AG20443 (cell line): ENCODE results near the gene CTIF.

Experiments used
- DNase-seq: peaks from one replicate; pipeline ENCODE4 v3.0.0; 2012; ENCODE audit warnings: low spot score, mixed read lengths

The CTIF gene

DNA sequence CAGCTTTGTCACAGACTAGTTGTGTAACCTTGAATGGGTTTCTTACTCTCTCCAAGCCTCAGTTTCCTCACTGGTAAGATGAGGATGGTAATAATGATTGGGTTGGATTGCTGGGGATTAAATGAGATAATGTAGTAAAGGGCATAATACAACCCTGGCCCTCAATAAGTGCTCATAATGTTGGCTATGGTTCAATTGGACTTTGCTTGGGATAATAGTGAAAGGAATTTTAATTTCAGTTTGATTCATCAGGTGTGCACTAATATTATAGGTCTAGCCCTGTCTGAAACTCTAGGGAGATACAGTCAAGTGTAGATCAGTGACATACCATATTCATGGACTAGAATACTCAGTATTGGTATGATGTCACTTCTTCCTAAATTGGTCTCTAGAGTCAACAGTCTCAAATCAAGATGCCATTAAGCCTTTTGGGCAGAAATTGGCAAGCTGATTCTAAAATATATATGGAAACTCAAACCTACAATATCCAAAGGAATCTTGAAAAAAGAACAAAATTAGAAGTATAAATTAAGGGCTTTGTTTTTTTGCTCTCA is 250.5 kb downstream of the CTIF start:
- no peak for DNase-seq

DNA sequence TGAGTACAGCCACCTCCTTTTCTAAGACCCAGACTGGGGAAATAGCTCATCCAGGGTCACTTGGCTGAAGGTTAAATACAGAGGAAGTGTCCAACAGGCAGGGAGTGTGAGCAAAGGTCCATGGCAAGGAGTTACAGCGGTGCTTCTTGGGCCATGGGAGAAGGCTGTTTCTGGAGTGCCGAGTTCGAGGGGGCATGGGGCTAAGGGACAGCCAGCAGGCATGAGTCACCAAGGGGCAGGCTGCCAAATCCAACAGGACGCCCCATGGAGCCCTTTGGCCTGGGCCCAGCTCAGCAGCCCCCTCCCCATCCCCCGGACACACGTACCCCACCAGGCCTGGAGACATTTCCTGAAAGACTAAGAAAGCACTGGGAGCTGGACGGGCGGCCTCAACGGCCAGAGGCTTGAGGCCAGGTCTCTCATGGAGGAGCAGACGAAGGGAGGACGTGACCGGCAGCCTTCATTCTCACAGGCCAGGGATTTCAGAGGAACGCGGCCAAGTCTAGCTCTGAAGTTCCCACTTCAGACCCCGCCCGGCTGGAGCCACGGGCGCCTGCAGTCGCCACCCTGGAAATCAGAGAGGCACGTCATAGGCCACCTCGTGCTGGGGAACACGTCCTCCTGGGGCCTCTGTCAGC is 251.5 kb downstream of the CTIF start:
- no peak for DNase-seq

DNA sequence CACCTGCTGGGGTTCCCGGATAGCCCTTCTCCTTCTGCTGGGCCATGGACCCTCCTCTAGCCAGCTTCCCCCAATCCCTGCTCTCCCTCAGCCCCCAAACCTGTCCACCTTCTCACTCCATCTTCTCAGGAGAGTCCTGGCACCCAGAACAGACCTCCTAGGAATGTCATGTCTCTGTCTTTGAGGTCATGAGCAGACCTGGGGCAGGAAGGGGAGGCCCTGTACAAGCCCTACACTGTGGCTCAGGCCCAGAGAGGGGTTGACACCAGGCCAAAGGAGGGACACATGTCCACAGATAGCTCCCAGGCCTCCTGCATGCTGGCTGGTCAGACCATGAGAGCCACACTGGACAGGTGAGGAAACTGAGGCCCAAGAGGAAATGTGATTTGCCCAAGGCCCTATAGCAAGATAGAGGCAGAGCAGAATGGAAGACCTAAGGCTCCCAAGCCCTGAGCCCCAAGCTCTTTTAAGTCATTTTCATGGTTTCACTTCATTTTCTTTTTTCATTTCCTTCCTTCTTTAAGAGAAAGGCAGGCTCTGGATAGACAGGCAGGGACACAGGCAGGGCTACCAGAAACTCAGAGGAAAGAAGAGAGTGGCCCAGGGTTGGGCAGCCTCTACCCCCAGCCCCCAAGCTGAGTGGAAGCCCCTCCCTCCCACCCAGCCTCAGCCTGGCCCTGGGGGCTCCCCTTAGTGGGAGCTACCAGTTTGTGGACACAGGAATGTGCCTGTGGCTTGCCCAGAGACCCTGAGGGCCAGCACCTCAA is 252.2 kb downstream of the CTIF start:
- no peak for DNase-seq

GRCh38 chr18:48791636-48792105 is 252.8 kb downstream of the CTIF start:
- no peak for DNase-seq

DNA sequence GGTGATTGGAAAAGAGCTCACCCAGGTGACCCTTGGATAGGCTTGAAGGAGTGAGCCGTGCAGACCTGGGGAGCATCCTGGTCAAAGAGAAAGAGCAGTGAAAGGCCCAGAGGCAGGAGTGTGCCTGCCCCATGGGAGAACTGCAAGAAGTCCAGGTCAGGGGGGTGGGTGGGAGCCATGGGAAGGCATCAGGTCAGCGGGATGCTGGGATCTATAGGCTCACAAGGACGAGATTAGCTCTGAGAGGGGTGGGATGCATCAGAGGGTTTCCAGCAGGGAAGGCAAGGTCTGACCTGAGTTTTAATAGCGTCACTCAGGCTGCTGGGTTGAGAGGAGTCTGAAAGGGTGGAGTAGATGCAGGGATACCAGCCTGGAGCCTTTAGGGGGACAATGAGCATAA is 253.3 kb downstream of the CTIF start:
- no peak for DNase-seq

GRCh38 chr18:48792611-48793380 is 254.0 kb downstream of the CTIF start:
- DNase-seq: no peak

DNA sequence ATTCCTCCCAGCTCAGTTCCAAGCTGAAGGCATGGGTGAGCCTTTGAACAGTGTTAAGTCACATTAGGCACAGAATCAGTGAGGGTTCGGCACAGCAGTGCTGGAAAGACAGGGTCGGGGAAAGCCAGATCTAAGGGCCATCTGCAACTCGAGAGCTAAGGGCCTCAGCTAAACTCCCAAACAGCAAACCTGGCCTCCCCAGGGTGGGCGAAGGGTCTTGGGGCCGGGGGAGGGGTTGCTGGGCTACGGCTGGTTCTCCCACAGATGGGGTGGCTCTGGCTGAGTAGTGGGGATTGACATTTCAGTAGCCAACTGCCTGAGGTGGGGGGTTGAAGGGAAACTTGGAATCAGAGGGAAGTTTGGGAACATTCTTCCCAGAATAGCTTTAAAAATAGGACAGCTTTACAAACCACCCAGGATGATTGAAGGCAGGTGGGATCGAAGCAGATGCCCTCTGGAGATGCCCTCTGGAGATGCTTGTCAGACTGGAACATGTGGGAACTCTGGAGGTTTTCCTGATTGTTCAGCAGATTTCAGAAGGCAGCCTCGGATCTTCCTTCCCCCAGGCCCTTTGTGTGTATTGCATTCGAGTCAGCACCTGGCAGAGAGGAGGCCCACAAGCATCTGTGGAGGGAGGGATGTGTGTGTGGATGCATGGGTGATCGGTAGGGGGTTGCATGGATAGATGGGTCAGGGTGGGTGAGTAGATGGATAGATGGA is 255.6 kb downstream of the CTIF start:
- no peak for DNase-seq

DNA sequence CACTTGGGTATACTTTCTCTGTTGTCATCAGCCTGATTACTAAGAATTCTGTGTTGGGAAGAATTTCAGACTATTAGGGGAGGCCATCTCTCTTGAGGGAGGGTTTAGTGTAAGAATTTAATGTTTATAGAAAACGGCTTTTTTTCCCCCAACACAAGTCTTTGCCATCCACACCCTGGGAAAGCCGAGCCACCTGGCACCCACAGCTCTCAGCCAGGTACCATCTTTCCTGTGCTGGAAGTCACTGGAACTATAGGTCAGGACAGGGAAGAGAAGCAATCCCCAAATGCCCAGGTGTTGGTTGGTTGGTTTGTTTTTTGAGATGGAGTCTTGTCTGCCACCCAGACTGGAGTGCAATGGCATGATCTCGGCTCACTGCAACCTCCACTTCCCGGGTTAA is 256.9 kb downstream of the CTIF start:
- DNase-seq: no peak

GRCh38 chr18:48796491-48797205 is 257.8 kb downstream of the CTIF start:
- no peak for DNase-seq

GRCh38 chr18:48797841-48798255 is 259.0 kb downstream of the CTIF start:
- no peak for DNase-seq

DNA sequence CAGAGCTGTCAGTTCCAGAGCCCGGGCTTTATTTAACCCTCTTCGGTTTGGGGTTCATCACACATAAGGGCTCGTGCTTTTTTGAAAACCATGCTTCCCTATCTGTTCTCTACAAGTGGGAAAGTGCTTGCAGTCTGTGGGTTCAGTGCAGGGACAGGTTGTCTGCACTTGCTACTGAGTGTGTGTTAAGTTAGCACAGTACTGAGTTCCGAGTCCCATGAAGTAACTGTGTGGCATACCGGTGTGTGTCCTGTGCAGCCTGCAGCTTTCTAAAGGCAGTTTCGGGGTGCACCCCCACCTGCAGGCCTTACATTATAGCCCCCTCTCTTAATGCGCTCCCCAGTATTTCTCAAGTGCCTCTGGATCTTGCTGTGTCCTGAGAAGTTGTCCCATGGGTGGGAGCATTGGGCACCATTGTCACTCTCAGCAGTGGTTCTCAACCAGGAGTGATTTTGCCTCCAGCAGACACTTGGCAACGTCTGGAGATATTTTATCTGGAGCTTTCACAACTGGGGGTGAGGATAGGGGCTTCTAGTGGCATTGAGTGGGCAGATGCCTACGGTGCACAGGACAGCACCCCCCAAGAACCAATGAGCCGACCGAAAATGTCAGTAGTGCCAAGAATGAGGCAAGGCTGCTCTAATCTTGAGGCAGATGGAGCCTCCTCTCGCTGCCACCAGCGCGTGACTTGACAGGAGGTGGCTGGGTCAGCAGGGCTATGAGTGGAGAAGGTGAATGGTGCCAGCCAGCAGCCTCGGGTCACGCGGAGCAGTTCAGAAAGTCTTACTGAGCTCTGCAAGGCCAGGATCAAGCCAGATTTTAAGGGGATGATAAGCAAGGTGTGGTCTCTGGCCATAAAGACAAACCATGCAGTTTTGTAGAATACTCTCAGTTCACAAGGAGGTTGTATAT is 259.8 kb downstream of the CTIF start:
- DNase-seq: no peak

- DNase-seq: no peak
These were observed 261.0 kb downstream of the CTIF start for GRCh38 chr18:48799724-48800315.

GRCh38 chr18:48800466-48800865 is 261.6 kb downstream of the CTIF start:
- no peak for DNase-seq

DNA sequence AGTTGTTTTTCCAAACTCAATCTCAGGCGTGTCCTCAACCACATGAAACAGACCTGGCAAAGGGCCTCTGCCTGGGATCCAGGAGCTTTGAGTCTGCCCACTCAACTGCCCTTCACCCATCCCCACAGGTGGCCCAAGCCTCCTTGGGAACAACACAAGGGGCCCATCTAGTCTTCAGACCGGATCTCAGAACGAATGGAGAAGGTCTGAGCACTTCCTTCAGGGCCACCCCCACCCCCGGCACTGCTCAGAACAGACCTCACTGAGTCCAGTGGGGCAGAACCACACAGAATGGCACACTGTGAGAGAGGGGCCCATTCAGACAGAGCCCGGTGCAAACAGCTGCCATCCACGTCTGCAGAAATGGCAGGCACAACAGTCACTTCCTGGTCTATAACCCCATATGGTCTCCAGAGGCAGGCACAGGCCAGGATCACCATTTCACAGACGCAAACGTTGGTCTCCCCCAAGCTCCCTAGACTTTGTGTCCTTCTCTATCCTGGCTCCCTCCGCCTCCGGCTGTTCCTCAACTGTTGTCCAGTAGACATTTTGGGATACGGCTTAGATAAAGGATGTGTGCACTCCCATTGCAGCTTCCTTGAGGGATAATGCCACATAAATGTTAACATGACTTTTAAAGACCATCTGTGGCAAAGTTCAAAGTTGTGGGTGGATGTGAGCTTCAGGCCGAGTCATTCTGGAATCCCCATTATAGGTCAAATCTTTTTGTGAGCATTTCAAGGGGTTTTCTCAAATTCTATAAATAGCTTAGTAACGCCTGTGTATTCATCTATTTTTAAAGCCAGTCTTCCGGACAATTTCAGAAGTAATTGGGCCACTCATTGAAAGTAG is 262.3 kb downstream of the CTIF start:
- DNase-seq: no peak

DNA sequence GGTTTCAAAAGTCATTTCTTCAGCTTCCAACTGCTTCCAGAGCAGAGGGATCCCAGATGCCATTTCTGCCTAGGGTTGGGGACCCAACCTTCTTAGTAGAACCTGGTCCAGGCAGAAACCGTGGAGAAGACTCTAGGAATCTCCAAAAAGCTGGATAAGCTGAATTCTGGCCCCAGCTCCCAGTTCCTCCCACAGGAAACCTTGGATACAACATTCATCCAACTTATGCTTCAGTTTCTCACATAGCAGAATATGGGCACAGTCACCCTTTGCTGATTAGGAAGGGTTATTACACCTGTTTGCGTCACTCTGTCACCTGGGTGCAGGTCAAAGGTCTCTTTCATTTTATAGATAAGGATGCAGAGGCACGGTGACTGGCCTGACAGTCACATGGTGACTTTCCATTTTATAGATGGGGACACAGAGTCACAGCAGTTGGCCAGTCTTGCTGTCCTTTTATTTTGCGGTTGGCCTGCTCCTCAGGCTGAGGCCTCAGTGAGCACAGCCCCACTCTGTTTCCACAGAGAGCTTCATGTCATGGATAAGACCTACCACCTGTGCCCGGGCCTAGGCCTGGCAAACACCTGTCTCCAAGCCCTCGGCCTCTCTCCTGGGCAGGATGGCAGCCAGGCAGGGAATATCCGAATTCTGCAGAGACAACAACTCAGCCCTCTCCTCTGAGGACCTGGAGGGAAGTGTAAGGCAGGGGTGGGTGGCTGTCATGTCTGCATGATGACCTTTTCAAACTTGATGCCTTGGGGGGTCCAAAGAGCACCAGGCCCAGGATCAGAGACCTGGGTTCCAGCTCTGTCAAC is 263.1 kb downstream of the CTIF start:
- DNase-seq: no peak

- DNase-seq: no peak
These were observed 263.9 kb downstream of the CTIF start for GRCh38 chr18:48802543-48803290.

DNA sequence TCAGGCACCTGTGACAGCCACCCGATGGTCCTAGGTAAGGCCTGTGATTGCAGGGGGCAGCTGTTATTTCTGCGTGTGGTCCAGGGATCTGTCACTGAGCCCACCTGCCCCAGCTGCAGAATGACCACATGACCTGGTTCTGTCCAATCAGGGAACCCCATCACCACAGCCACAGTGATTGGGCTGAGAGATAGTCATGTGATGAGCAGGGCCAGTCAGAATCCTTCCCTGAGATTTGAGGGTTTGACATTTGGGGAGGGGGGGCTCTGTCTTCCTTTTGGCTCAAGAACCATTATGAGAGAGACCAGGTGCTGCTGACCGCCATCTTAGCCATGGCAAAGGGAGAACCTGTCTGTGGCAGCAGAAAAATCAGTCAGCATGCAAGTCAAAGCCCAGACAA is 264.7 kb downstream of the CTIF start:
- DNase-seq: no peak
